CD14-positive monocyte (primary cell): ENCODE results near the gene CMTM4. TPM values are rescaled to one million over a fixed set of nuclear protein-coding genes. Genes with fewer than 3 reads are reported as not detected.

Experiments
- DNase-seq, 3 donors: peaks; one replicate each; pipeline ENCODE4 v3.0.0-alpha.2; 2011 to 2022
- H2AFZ ChIP-seq: 2 replicates; pipeline ENCODE4 v1.6.0; 2012; ENCODE audit warnings: mild to moderate bottlenecking, low read depth, low read length, inconsistent platforms; ENCODE audit not compliant: insufficient read depth, poor library complexity, severe bottlenecking
- H3K27ac ChIP-seq, 2 donors: 1 replicate in 1 of 2; 2 replicates in 1 of 2; pipeline ENCODE4 v1.5.1; 2012 to 2013; ENCODE audit warnings: low read length in 2 of 2, control low read depth in 1 of 2, inconsistent platforms in 1 of 2, low read depth in 1 of 2, mild to moderate bottlenecking in 1 of 2
- H3K27me3 ChIP-seq, 2 donors: one replicate each; pipeline versions ENCODE4 v1.6.0 to v1.6.1; 2011 to 2013; ENCODE audit warnings: low read length in 2 of 2; ENCODE audit not compliant: control insufficient read depth in 2 of 2, insufficient read depth in 2 of 2
- H3K36me3 ChIP-seq, 2 donors: replicated peaks in 1 of 2; 1 replicate in 1 of 2; 2 replicates in 1 of 2; pipeline versions ENCODE4 v1.5.1 to v1.6.1; 2012 to 2013; ENCODE audit warnings: low read length in 2 of 2, control low read depth in 1 of 2, inconsistent platforms in 1 of 2, mild to moderate bottlenecking in 1 of 2; ENCODE audit not compliant: insufficient read depth in 2 of 2, control insufficient read depth in 1 of 2
- H3K4me1 ChIP-seq, 2 donors: 1 replicate in 1 of 2; 2 replicates in 1 of 2; pipeline versions ENCODE4 v1.5.1 to v1.6.1; 2012 to 2013; ENCODE audit warnings: low read length in 2 of 2, control low read depth in 1 of 2, inconsistent platforms in 1 of 2, mild to moderate bottlenecking in 1 of 2, moderate library complexity in 1 of 2; ENCODE audit not compliant: insufficient read depth in 2 of 2, control insufficient read depth in 1 of 2
- H3K4me2 ChIP-seq: replicated peaks from 2 replicates; pipeline ENCODE3; 2012; ENCODE audit warnings: low read length, moderate library complexity, mild to moderate bottlenecking; ENCODE audit not compliant: poor library complexity, severe bottlenecking; ENCODE audit errors: extremely low read depth
- H3K4me3 ChIP-seq, 3 experiments: fragments of 200-600 bp in 1 of 3; sonication (generic) in 1 of 3; replicated peaks in 1 of 3; 1 replicate in 2 of 3; 2 replicates in 1 of 3; pipeline ENCODE4 v1.5.1; 2011 to 2013; ENCODE audit warnings: low read length in 3 of 3, mild to moderate bottlenecking in 3 of 3, control low read depth in 2 of 3, low read depth in 2 of 3, inconsistent platforms in 1 of 3, moderate library complexity in 1 of 3
- H3K79me2 ChIP-seq: 2 replicates; pipeline ENCODE4 v1.6.0; 2012; ENCODE audit warnings: mild to moderate bottlenecking, control low read depth, inconsistent platforms, low read length, moderate library complexity; ENCODE audit not compliant: insufficient read depth
- H3K9ac ChIP-seq: 2 replicates; pipeline ENCODE4 v1.6.0; 2017; ENCODE audit warnings: low read length, mild to moderate bottlenecking; ENCODE audit not compliant: insufficient read depth, poor library complexity, severe bottlenecking
- H3K9me3 ChIP-seq, 2 donors: replicated peaks in 1 of 2; 1 replicate in 1 of 2; 2 replicates in 1 of 2; pipeline versions ENCODE4 v1.5.1 to v1.6.1; 2012 to 2013; ENCODE audit warnings: low read length in 2 of 2, control low read depth in 1 of 2; ENCODE audit not compliant: control insufficient read depth in 1 of 2, insufficient read depth in 1 of 2
- H4K20me1 ChIP-seq: 2 replicates; pipeline ENCODE4 v1.6.0; 2012; ENCODE audit warnings: mild to moderate bottlenecking, low read length, control low read depth, moderate library complexity; ENCODE audit not compliant: insufficient read depth
- H3K27ac Mint-ChIP-seq, 7 donors: one replicate each; pipeline ENCODE4 v1.8.0; 2020; ENCODE audit warnings: mild to moderate bottlenecking in 7 of 7, mixed read lengths in 7 of 7, moderate library complexity in 6 of 7, inconsistent platforms in 2 of 7
- H3K27me3 Mint-ChIP-seq, 3 donors: one replicate each; pipeline ENCODE4 v1.8.0; 2021 to 2022; ENCODE audit warnings: low read depth in 3 of 3, mild to moderate bottlenecking in 3 of 3, mixed read lengths in 3 of 3, moderate library complexity in 3 of 3, inconsistent platforms in 1 of 3
- H3K36me3 Mint-ChIP-seq, 2 donors: one replicate each; pipeline ENCODE4 v1.8.0; 2020; ENCODE audit warnings: mixed read lengths in 2 of 2, inconsistent platforms in 1 of 2, mild to moderate bottlenecking in 1 of 2
- H3K4me1 Mint-ChIP-seq: one replicate; pipeline ENCODE4 v1.8.0; 2020; ENCODE audit warnings: mild to moderate bottlenecking, mixed read lengths
- H3K4me3 Mint-ChIP-seq, 2 donors: one replicate each; pipeline ENCODE4 v1.8.0; 2020; ENCODE audit warnings: mild to moderate bottlenecking in 2 of 2, mixed read lengths in 2 of 2, moderate library complexity in 1 of 2
- H3K9me3 Mint-ChIP-seq, 7 donors: one replicate each; pipeline ENCODE4 v1.8.0; 2020 to 2022; ENCODE audit warnings: mixed read lengths in 7 of 7, mild to moderate bottlenecking in 6 of 7, moderate library complexity in 6 of 7, inconsistent platforms in 2 of 7
- CTCF ChIP-seq: fragments of 200-600 bp; IDR thresholded peaks from one replicate; pipeline ENCODE4 v1.8.0; 2022; ENCODE audit warnings: antibody characterized with exemption, mild to moderate bottlenecking
- WGBS: methylation state at CpG from one replicate; pipeline ENCODE4 v1.1.5; 2013; ENCODE audit warnings: missing lambda C conversion rate; ENCODE audit not compliant: insufficient coverage; 5-methylcytosine and 5-hydroxymethylcytosine counted together
- intact Hi-C, 2 donors: fragments of 100-400 bp; cut with micrococcal nuclease; formaldehyde crosslinking; loops; one replicate each; pipeline versions ENCODE4 v1.15.0 to v1.15.1; 2023
- polyA plus RNA-seq, 3 donors: library from polyadenylated mRNA; depleted of rRNA in 1 of 3; unstranded in 2 of 3; stranded (reverse) in 1 of 3; fragments of 300-500 nt in 2 of 3; fragments of >200 nt in 1 of 3; fragmentation: Illumina TruSeq in 2 of 3; gene quantifications; 1 replicate in 2 of 3; 2 replicates in 1 of 3; pipeline ENCODE4 v1.2.3, GENCODE V29; 2012 to 2021

Gene CMTM4
- polyA plus RNA-seq, 3 donors, result 0.41 to 21.2 (median 0.45) TPM

- H2AFZ ChIP-seq, result no peak overlapping the region
- Mint-ChIP-seq H3K4me1 (peaks cover 52% of the 10 kb centered on the region), H3K4me3 (peak overlapping the region in 1 of 2 donors; percentile 48), H3K36me3 (peaks cover 2 to 5% of the 10 kb centered on the region in 2 donors), H3K27ac (peak overlapping the region in 1 of 7 donors; percentile 66), H3K27me3 (peaks cover 0 to 6% (median 3%) of the 10 kb centered on the region in 3 donors), H3K9me3 (peaks cover 0 to 6% (median 2%) of the 10 kb centered on the region in 7 donors)
- no peaks in the 10 kb centered on the region for H3K9me3 ChIP-seq
- no peak overlapping the region for H3K9ac ChIP-seq
- no peaks in the 10 kb centered on the region for H3K79me2 ChIP-seq
- no peak for TF ChIP-seq CTCF
- H3K4me2 ChIP-seq, result no peak overlapping the region
- no peaks in the 10 kb centered on the region for H3K27me3 ChIP-seq
- no peaks in the 10 kb centered on the region for H3K36me3 ChIP-seq
- H3K4me1 ChIP-seq, result peaks cover 46 to 53% of the 10 kb centered on the region in 2 donors
- H4K20me1 ChIP-seq, result no peaks in the 10 kb centered on the region
- intact Hi-C loops, result no loop called here
- 92% methylated on average over 2 of the region's 3 CpGs for WGBS
- H3K4me3 ChIP-seq, result no peak overlapping the region
- H3K27ac ChIP-seq, result no peak overlapping the region
- DNase-seq, result no peak
Measured at GRCh38 chr16:66592241-66592640, 104.3 kb downstream of the CMTM4 start.

GRCh38 chr16:66591018-66591417, 105.5 kb downstream of the CMTM4 start:
- intact Hi-C loops, result no loop called here
- peaks cover 58 to 66% of the 10 kb centered on the region in 2 donors for H3K4me1 ChIP-seq
- TF ChIP-seq CTCF, result no peak

More at GRCh38 chr16:66591018-66591417, 105.5 kb downstream of the CMTM4 start:
- peaks cover 2 to 5% of the 10 kb centered on the region in 2 donors for H3K36me3 Mint-ChIP-seq
- H3K4me1 Mint-ChIP-seq, result peaks cover 61% of the 10 kb centered on the region
- Histone ChIP-seq H4K20me1 (no peaks in the 10 kb centered on the region), H3K4me3 (no peak overlapping the region), H3K27ac (no peak overlapping the region), H3K36me3 (no peaks in the 10 kb centered on the region), H3K27me3 (no peaks in the 10 kb centered on the region), H3K9ac (no peak overlapping the region), H3K79me2 (no peaks in the 10 kb centered on the region), H2AFZ (no peak overlapping the region), H3K4me2 (no peak overlapping the region), H3K9me3 (no peaks in the 10 kb centered on the region)
- no peak for DNase-seq
- peaks cover 0 to 6% (median 3%) of the 10 kb centered on the region in 3 donors for H3K27me3 Mint-ChIP-seq
- H3K4me3 Mint-ChIP-seq, result no peak overlapping the region
- 100% methylated on average over 1 of the region's 4 CpGs for WGBS
- peaks cover 0 to 6% (median 2%) of the 10 kb centered on the region in 7 donors for H3K9me3 Mint-ChIP-seq
- H3K27ac Mint-ChIP-seq, result no peak overlapping the region
